ENCODE measurements around the gene MTOR. TPM values are rescaled to one million over a fixed set of nuclear protein-coding genes. Genes with fewer than 3 reads are reported as not detected.

Gene MTOR
- total RNA-seq, 1 donor from 2014 or later, result 31.9 TPM

DNA sequence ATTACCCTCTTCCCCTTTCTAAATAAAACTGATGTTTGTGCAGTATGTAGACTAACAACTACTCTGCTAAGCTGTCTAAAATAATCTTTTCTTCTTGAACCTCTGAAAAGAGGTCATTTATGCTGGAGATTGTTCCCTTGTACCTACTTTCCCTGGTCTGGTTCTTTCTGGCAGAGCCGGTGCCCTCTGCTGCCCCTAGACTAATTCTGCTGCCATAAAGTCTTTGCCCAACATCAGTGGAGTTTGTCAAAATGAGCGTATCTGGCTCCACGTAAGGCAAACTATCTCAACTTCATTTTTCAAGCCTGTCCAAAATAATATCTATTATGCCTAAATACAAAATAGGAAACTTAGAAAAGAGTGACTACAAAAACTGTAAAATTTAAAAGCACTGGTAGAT, 104.1 kb downstream of the MTOR start:
- DNase-seq (ENCODE audit: low read depth), result no peak
- H3K27me3 ChIP-seq (ENCODE audit: control insufficient read depth, insufficient read depth, low read length), result no peaks in the 10 kb centered on the region
- no peak for FAIRE-seq
- H3K4me3 ChIP-seq (ENCODE audit: low read depth, low read length), result no peak overlapping the region
- H3K36me3 ChIP-seq (ENCODE audit: control insufficient read depth, insufficient read depth, low read length), result peaks cover 6% of the 10 kb centered on the region
- TF ChIP-seq, protein P1, sequence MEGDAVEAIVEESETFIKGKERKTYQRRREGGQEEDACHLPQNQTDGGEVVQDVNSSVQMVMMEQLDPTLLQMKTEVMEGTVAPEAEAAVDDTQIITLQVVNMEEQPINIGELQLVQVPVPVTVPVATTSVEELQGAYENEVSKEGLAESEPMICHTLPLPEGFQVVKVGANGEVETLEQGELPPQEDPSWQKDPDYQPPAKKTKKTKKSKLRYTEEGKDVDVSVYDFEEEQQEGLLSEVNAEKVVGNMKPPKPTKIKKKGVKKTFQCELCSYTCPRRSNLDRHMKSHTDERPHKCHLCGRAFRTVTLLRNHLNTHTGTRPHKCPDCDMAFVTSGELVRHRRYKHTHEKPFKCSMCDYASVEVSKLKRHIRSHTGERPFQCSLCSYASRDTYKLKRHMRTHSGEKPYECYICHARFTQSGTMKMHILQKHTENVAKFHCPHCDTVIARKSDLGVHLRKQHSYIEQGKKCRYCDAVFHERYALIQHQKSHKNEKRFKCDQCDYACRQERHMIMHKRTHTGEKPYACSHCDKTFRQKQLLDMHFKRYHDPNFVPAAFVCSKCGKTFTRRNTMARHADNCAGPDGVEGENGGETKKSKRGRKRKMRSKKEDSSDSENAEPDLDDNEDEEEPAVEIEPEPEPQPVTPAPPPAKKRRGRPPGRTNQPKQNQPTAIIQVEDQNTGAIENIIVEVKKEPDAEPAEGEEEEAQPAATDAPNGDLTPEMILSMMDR (IDR thresholded peaks at IDR 0.05; ENCODE audit: insufficient read depth, low read length, severe bottlenecking), result no peak

DNA sequence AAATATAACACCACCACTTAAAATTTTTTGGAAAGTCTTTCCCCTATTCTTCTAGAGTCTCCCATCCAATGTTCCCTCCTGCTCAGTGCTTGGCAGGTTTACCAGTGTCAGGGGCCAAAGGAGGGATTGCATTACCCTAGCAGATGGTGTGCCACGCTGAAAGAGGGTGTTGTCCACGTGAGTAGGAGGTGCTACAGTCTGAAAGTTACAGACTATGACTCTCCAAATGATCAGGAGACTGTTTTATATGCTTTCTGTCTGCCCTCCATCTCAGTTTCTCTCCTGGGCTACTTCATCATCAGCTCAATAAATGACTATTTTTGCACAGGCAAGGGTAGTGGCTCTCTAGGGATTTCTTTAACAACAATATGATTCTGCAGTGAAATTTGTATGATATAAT, 104.5 kb downstream of the MTOR start:
- H3K27me3 ChIP-seq (ENCODE audit: control insufficient read depth, insufficient read depth, low read length), result no peaks in the 10 kb centered on the region
- no peak for FAIRE-seq
- H3K4me3 ChIP-seq (ENCODE audit: low read depth, low read length), result no peak overlapping the region
- peaks cover 6% of the 10 kb centered on the region for H3K36me3 ChIP-seq (ENCODE audit: control insufficient read depth, insufficient read depth, low read length)
- DNase-seq (ENCODE audit: low read depth), result no peak
- TF ChIP-seq, protein P1 (IDR thresholded peaks at IDR 0.05; ENCODE audit: insufficient read depth, low read length, severe bottlenecking), result no peak

DNA sequence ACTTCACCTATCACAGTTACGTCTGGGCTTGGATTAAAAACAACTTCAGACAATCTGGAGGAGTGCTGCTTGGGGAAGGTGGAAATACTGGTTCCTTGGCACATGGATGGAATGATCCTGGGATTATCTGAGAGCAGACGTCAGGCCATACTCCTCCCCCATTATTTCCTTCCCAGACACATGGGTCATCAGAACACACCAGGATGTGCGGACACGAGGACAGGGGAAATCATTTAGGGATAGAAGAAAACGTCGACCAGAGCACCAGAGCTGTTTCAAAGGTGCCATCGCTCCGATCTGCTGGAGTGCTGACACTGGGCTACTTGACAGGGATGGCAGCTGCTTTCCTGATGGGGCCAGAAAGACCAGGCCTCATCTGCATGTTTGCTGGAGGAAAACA, 105.0 kb downstream of the MTOR start:
- TF ChIP-seq, protein P1 (IDR thresholded peaks at IDR 0.05; ENCODE audit: insufficient read depth, low read length, severe bottlenecking), result no peak
- DNase-seq (ENCODE audit: low read depth) (no peak), FAIRE-seq (no peak)
- peaks cover 6% of the 10 kb centered on the region for H3K36me3 ChIP-seq (ENCODE audit: control insufficient read depth, insufficient read depth, low read length)
- no peak overlapping the region for H3K4me3 ChIP-seq (ENCODE audit: low read depth, low read length)
- no peaks in the 10 kb centered on the region for H3K27me3 ChIP-seq (ENCODE audit: control insufficient read depth, insufficient read depth, low read length)

DNA sequence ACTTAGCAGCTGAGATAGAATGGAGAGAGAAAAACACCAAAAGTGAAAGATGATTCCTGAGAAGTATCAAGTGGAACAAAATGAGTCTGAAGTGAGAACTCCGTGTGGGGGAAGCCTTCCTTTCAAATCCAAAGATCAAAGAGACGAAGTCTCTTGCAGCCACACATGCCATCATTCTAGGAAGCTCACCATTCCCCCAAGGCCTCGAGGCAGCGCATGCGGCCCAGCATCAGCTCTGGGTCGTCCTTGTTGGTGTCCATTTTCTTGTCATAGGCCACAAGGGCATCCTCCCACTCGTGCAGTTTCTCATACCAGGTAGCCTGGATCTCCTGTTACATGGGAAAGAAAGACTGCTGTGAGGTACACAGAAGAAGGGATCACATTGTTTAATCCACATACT, 105.4 kb downstream of the MTOR start:
- no peaks in the 10 kb centered on the region for H3K27me3 ChIP-seq (ENCODE audit: control insufficient read depth, insufficient read depth, low read length)
- FAIRE-seq (no peak), DNase-seq (ENCODE audit: low read depth) (no peak)
- TF ChIP-seq, protein P1 (IDR thresholded peaks at IDR 0.05; ENCODE audit: insufficient read depth, low read length, severe bottlenecking), result no peak
- peaks cover 6% of the 10 kb centered on the region for H3K36me3 ChIP-seq (ENCODE audit: control insufficient read depth, insufficient read depth, low read length)
- H3K4me3 ChIP-seq (ENCODE audit: low read depth, low read length), result no peak overlapping the region

DNA sequence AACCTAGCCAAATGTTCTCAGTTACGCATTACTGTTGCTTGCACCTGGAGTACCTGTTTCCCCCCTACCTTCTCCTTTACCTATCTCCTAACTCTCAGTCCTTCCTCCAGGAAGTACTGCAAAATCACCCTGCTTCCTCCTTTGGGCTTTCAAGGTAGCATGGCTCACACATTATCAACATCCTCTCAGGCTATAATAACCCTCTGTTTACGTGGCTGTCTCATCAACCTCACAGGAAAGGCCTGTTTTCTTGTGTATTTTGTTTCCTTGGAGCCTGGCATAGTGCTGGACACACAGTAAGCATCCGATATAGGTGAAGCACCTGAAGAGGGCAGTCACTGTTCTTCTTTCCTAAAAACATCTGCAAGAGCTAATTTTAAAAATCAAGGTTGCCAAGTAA, 105.9 kb downstream of the MTOR start:
- TF ChIP-seq, protein P1 (IDR thresholded peaks at IDR 0.05; ENCODE audit: insufficient read depth, low read length, severe bottlenecking), result no peak
- Histone ChIP-seq H3K36me3 (ENCODE audit: control insufficient read depth, insufficient read depth, low read length) (peaks cover 8% of the 10 kb centered on the region), H3K4me3 (ENCODE audit: low read depth, low read length) (no peak overlapping the region), H3K27me3 (ENCODE audit: control insufficient read depth, insufficient read depth, low read length) (no peaks in the 10 kb centered on the region)
- FAIRE-seq, result no peak
- peak; percentile 68 for DNase-seq (ENCODE audit: low read depth)

DNA sequence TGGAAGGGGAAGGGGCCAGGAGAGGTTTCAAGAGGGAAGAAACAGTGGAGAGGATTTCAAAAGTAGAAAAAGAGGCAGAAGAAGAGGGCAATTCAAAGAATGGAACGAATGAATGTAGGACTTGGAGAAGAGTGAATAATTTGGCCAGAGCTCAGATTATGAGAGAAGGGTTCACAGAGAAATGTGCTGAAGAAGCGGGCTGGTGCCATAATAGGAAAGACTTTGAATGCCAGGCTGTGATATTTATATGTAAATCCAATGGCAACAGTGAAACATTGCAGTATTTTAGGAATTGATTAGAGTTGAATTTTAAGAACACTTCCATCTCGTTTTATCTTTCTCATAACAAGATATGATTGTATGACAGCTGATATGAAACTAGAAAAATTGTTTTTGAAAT, 109.2 kb downstream of the MTOR start:
- DNase-seq (ENCODE audit: low read depth) (no peak), FAIRE-seq (no peak)
- peaks cover 10% of the 10 kb centered on the region for H3K36me3 ChIP-seq (ENCODE audit: control insufficient read depth, insufficient read depth, low read length)
- H3K27me3 ChIP-seq (ENCODE audit: control insufficient read depth, insufficient read depth, low read length), result no peaks in the 10 kb centered on the region
- no peak overlapping the region for H3K4me3 ChIP-seq (ENCODE audit: low read depth, low read length)
- TF ChIP-seq, protein P1 (IDR thresholded peaks at IDR 0.05; ENCODE audit: insufficient read depth, low read length, severe bottlenecking), result no peak
